ENCODE results near the gene LHX4. TPM values are rescaled to one million over a fixed set of nuclear protein-coding genes. Genes with fewer than 3 reads are reported as not detected.

Gene LHX4
- total RNA-seq, 4 donors from 2014 or later, result 0.48 to 1.2 TPM; not detected in 2

- WGBS, 2 donors (ENCODE audit: low coverage in 1 of 2), result 63 to 66% methylated on average over 5 of the region's 5 CpGs
- peaks cover 0 to 9% (median 0%) of the 10 kb centered on the region in 4 donors for H3K36me3 ChIP-seq
- no peak overlapping the region for H3K4me3 ChIP-seq
- intact Hi-C loops (cut with DNase I; ENCODE audit: low total_unique reads) (no loop called here), in situ Hi-C loops (cut with MboI; ENCODE audit: low pct_ligation_motif_present in 1 of 4, low pct_unique_long_range_greater_than_20kb in 1 of 4, low sequenced_read_pairs in 3 of 4) (no loop called here)
- no peaks in the 10 kb centered on the region for H3K27me3 ChIP-seq
- no peak for TF ChIP-seq CTCF (IDR thresholded peaks at IDR 0.05)
- no peak overlapping the region for H3K27ac ChIP-seq
- H3K4me1 ChIP-seq, result peaks cover 0 to 11% (median 3%) of the 10 kb centered on the region in 4 donors
- no peaks in the 10 kb centered on the region for H3K9me3 ChIP-seq
- no peak for DNase-seq
Measured at GRCh38 chr1:180282401-180283044, 52.5 kb downstream of the LHX4 start.

- Histone ChIP-seq H3K4me1 (peaks cover 0 to 11% (median 3%) of the 10 kb centered on the region in 4 donors), H3K4me3 (no peak overlapping the region), H3K27me3 (no peaks in the 10 kb centered on the region), H3K27ac (no peak overlapping the region), H3K36me3 (peaks cover 0 to 9% (median 0%) of the 10 kb centered on the region in 4 donors), H3K9me3 (no peaks in the 10 kb centered on the region)
- in situ Hi-C loops (cut with MboI; ENCODE audit: low pct_ligation_motif_present in 1 of 4, low pct_unique_long_range_greater_than_20kb in 1 of 4, low sequenced_read_pairs in 3 of 4) (no loop called here), intact Hi-C loops (cut with DNase I; ENCODE audit: low total_unique reads) (no loop called here)
- DNase-seq, result no peak
- WGBS, 2 donors (ENCODE audit: low coverage in 1 of 2), result 75 to 92% methylated on average over 3 to 4 of the region's 4 CpGs
- TF ChIP-seq POLR2A (IDR thresholded peaks at IDR 0.05) (no peak), POLR2AphosphoS5 (IDR thresholded peaks at IDR 0.05) (no peak), CTCF (IDR thresholded peaks at IDR 0.05) (no peak), EP300 (IDR thresholded peaks at IDR 0.05; ENCODE audit: low read depth) (no peak)
Measured at GRCh38 chr1:180283098-180283497, 53.0 kb downstream of the LHX4 start.

- intact Hi-C loops (cut with DNase I; ENCODE audit: low total_unique reads), result no loop called here
- H3K9me3 ChIP-seq, result no peaks in the 10 kb centered on the region
- no peaks in the 10 kb centered on the region for H3K27me3 ChIP-seq
- no peak overlapping the region for H3K4me3 ChIP-seq
- H3K4me1 ChIP-seq, result peaks cover 0 to 27% (median 7%) of the 10 kb centered on the region in 4 donors
- in situ Hi-C loops (cut with MboI; ENCODE audit: low pct_ligation_motif_present in 1 of 4, low pct_unique_long_range_greater_than_20kb in 1 of 4, low sequenced_read_pairs in 3 of 4), result no loop called here
- DNase-seq, result no peak
- no peak overlapping the region for H3K27ac ChIP-seq
- no peak for TF ChIP-seq EP300 (IDR thresholded peaks at IDR 0.05; ENCODE audit: low read depth)
- no peak for TF ChIP-seq CTCF (IDR thresholded peaks at IDR 0.05)
- TF ChIP-seq POLR2AphosphoS5 (IDR thresholded peaks at IDR 0.05), result no peak
- no peak for TF ChIP-seq POLR2A (IDR thresholded peaks at IDR 0.05)
- peaks cover 0 to 9% (median 0%) of the 10 kb centered on the region in 4 donors for H3K36me3 ChIP-seq
Measured at GRCh38 chr1:180286417-180286816, 56.4 kb downstream of the LHX4 start.

GRCh38 chr1:180287988-180288705 is 58.1 kb downstream of the LHX4 start:
- in situ Hi-C loops (cut with MboI; ENCODE audit: low pct_ligation_motif_present in 1 of 4, low pct_unique_long_range_greater_than_20kb in 1 of 4, low sequenced_read_pairs in 3 of 4) (no loop called here), intact Hi-C loops (cut with DNase I; ENCODE audit: low total_unique reads) (no loop called here)
- Histone ChIP-seq H3K36me3 (peaks cover 0 to 9% (median 0%) of the 10 kb centered on the region in 4 donors), H3K9me3 (no peaks in the 10 kb centered on the region), H3K27me3 (no peaks in the 10 kb centered on the region), H3K4me3 (no peak overlapping the region), H3K27ac (peak overlapping the region in 2 of 4 donors; percentile 5 to 9), H3K4me1 (peaks cover 0 to 23% (median 4%) of the 10 kb centered on the region in 4 donors)
- no peak for DNase-seq
- TF ChIP-seq CTCF (IDR thresholded peaks at IDR 0.05) (no peak), EP300 (IDR thresholded peaks at IDR 0.05; ENCODE audit: low read depth) (no peak), POLR2A (IDR thresholded peaks at IDR 0.05) (no peak), POLR2AphosphoS5 (IDR thresholded peaks at IDR 0.05) (no peak)
- 33 to 77% methylated on average over 1 to 3 of the region's 3 CpGs for WGBS, 2 donors (ENCODE audit: low coverage in 1 of 2)

Data from transverse colon (tissue), 4 donors.